Stimulated activated CD8-positive, alpha-beta memory T cell treated with anti-CD3 and anti-CD28 coated beads, Interleukin-15, amount 100 ng/mL, for 48 hours (primary cell): ENCODE measurements around the gene NAALADL1.

ENCODE experiments used
- DNase-seq, 2 donors: peaks; one replicate each; pipeline ENCODE4 v3.0.0-alpha.2; 2020; ENCODE audit warnings: low read depth in 2 of 2

The NAALADL1 gene

GRCh38 chr11:65058419-65059054, at the start of gene NAALADL1:
Gene NAALADL1 (minus strand): TSS chr11:65058553. CDS start chr11:65058521, 32 bp downstream.
- DNase-seq = no peak

GRCh38 chr11:65107751-65108468, 49.6 kb upstream of the NAALADL1 start:
- no peak for DNase-seq

- no peak for DNase-seq
Measured at GRCh38 chr11:65107078-65107477, 48.7 kb upstream of the NAALADL1 start.

- no peak for DNase-seq
Measured at GRCh38 chr11:65104628-65105027, 46.3 kb upstream of the NAALADL1 start.

- DNase-seq = no peak
Measured at GRCh38 chr11:65103476-65103875, 45.1 kb upstream of the NAALADL1 start.

GRCh38 chr11:65102142-65103095, 44.1 kb upstream of the NAALADL1 start:
- DNase-seq = no peak

- no peak for DNase-seq
Measured at GRCh38 chr11:65100674-65101350, 42.5 kb upstream of the NAALADL1 start.

GRCh38 chr11:65096926-65097325, 38.6 kb upstream of the NAALADL1 start:
- no peak for DNase-seq

- peak; percentile 71 to 75 for DNase-seq
Measured at GRCh38 chr11:65095974-65096806, 37.8 kb upstream of the NAALADL1 start, which contains the start of gene VPS51. Gene VPS51 (plus strand): TSS chr11:65096214. CDS start chr11:65096251, 37 bp downstream.

GRCh38 chr11:65095427-65095826, 37.1 kb upstream of the NAALADL1 start:
- DNase-seq = no peak

- DNase-seq = no peak
Measured at GRCh38 chr11:65090628-65091027, 32.3 kb upstream of the NAALADL1 start.

- no peak for DNase-seq
Measured at GRCh38 chr11:65089621-65090020, 31.3 kb upstream of the NAALADL1 start.

- no peak for DNase-seq
Measured at GRCh38 chr11:65087827-65088226, 29.5 kb upstream of the NAALADL1 start.

- no peak for DNase-seq
Measured at GRCh38 chr11:65087216-65087615, 28.9 kb upstream of the NAALADL1 start.

GRCh38 chr11:65086809-65087208, 28.5 kb upstream of the NAALADL1 start:
- DNase-seq = no peak

GRCh38 chr11:65085446-65085845, 27.1 kb upstream of the NAALADL1 start:
- DNase-seq = no peak

GRCh38 chr11:65084598-65085375, 26.4 kb upstream of the NAALADL1 start:
- no peak for DNase-seq

GRCh38 chr11:65083834-65084597, 25.7 kb upstream of the NAALADL1 start, which contains the start of the genes CDCA5 and ZFPL1:
Gene CDCA5 (minus strand): TSS chr11:65084040. CDS start chr11:65083978, 62 bp downstream.
Gene ZFPL1 (plus strand): TSS chr11:65084222. CDS start chr11:65084699, 477 bp downstream.
- peak; percentile 94 to 96 for DNase-seq
